Activated naive CD4-positive, alpha-beta T cell treated with anti-CD3 and anti-CD28 coated beads for 36 hours (primary cell): Measurements from ENCODE around the gene TRMO. TPM values are rescaled to one million over a fixed set of nuclear protein-coding genes. Genes with fewer than 3 reads are reported as not detected.

Source experiments
- CTCF ChIA-PET: fragments of 350-600 bp; sonication (Branson Sonifier 250); formaldehyde crosslinking; loops from one replicate; lab custom pipeline; 2021; ENCODE audit warnings: antibody characterized with exemption; lab: Charles Lee
- DNase-seq: peaks from one replicate; pipeline ENCODE4 v3.0.0-alpha.2; 2020
- H3K27ac Mint-ChIP-seq: one replicate; pipeline ENCODE4 v1.8.0; 2021; ENCODE audit warnings: mild to moderate bottlenecking, mixed read lengths
- H3K27me3 Mint-ChIP-seq: one replicate; pipeline ENCODE4 v1.8.0; 2021; ENCODE audit warnings: low read depth, mixed read lengths
- H3K36me3 Mint-ChIP-seq: one replicate; pipeline ENCODE4 v1.8.0; 2021; ENCODE audit warnings: low read depth, mixed read lengths
- H3K4me1 Mint-ChIP-seq: one replicate; pipeline ENCODE4 v1.8.0; 2021; ENCODE audit warnings: low read depth, mixed read lengths
- H3K4me3 Mint-ChIP-seq: one replicate; pipeline ENCODE4 v1.8.0; 2021; ENCODE audit warnings: mild to moderate bottlenecking, moderate library complexity, mixed read lengths
- H3K9me3 Mint-ChIP-seq: one replicate; pipeline ENCODE4 v1.8.0; 2021; ENCODE audit warnings: mixed read lengths
- intact Hi-C: fragments of 100-400 bp; cut with micrococcal nuclease; formaldehyde crosslinking; loops from one replicate; pipeline ENCODE4 v1.15.1; 2023
- total RNA-seq, 2 experiments: library from RNA; stranded (reverse); gene quantifications; one replicate each; pipeline ENCODE4 v1.2.3, GENCODE V29; 2021

TRMO gene
- total RNA-seq, 2 experiments from 2014 or later, result 10.7 to 10.8 TPM

DNA sequence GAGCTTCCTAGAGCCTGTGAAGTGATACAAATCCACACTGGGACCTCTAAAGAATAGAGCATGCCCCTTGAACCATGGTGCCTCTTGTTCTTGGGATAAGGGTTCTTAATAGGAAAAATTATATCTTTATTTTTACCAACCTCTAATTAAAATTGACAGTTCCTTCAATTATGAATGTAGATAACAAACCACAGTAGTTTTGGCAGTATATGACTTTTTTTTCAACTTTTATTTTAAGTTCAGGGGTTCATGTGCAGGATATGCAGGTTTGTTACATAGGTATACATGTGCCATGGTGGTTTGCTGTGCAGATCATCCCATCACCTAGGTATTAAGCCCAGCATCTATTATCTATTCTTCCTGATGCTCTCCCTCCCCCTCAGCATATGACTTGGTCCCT is 14.7 kb upstream of the TRMO start:
- no peaks in the 10 kb centered on the region for H3K27me3 Mint-ChIP-seq
- no peaks in the 10 kb centered on the region for H3K36me3 Mint-ChIP-seq
- DNase-seq, result no peak
- H3K27ac Mint-ChIP-seq, result no peak overlapping the region
- no peaks in the 10 kb centered on the region for H3K9me3 Mint-ChIP-seq
- H3K4me3 Mint-ChIP-seq, result no peak overlapping the region
- CTCF ChIA-PET, result interaction anchor here (1.7 to 5.5 kb wide), 2 partner anchors 14 to 18 kb away, joined by 10 to 37 read pairs; partner anchors contain the start of gene TRMO
- H3K4me1 Mint-ChIP-seq, result peaks cover 45% of the 10 kb centered on the region
- intact Hi-C loops, result no loop called here

DNA sequence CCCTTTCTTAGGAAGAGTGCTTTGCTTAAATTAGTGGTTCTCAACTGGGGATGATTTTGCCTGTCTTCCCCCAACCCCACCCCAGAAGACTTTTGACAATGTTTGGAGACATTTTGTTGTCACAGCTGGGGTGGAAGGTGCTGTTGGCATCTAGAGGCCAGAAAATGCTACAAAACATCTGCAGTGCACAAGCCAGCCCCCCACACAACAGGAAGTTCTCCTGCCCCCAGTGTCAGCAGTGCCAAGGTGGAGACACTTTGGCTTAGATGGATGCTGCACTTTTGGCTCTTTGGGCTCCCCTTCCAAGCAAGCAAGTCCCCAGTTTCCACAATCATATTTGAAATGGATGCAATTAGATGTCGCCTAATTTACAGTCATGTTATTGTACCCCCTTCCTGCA is 13.0 kb upstream of the TRMO start:
- Mint-ChIP-seq H3K36me3 (no peaks in the 10 kb centered on the region), H3K4me1 (peaks cover 59% of the 10 kb centered on the region), H3K9me3 (no peaks in the 10 kb centered on the region), H3K27ac (no peak overlapping the region), H3K27me3 (no peaks in the 10 kb centered on the region), H3K4me3 (no peak overlapping the region)
- DNase-seq, result no peak
- CTCF ChIA-PET, result interaction anchor here (1.0 to 5.5 kb wide), 5 partner anchors 12 to 149 kb away, joined by 3 to 37 read pairs (median 3); partner anchors contain the start of gene TRMO
- intact Hi-C loops, result no loop called here

DNA sequence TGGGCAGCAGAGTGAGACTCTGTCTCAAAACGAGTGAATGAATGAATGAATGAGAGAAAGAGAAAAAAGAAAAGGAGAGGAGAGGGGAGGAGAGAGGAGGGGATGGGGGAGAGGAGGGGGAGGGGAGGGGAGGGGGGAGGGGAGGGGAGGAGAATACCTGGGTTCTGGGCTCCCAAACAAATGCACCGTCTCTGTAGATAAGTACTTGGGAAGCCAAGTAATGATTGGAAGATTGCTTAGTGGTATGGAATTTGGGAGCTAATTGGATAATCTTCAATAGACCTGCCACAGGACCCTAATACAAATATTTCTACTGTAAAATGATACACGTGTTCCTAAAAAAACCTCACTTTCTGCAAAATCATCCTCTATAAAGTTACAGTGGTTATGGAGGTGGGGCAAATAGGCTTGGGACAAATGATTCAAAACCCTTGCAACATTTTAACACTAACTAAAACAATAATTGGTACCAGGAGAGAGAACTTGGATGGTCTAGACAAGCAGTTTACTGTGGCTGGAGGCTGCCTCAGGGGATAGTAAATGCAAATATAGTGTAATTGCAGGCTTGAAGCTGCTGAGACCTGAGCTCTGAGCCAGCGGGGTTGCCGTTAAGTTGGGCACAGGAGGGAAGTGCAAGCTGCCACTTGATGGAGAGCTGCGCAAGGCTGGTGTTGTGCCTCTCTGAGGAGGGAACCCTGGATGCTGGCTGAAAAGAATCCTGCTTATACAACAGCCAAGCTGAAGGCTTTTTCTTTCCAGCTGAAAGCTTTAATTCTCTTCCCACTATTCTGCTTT is 12.2 kb upstream of the TRMO start:
- CTCF ChIA-PET, result interaction anchor here (0.9 to 5.5 kb wide), 6 partner anchors 10 to 38 kb away, joined by 3 to 37 read pairs (median 4); partner anchors contain the start of gene TRMO
- H3K27me3 Mint-ChIP-seq, result no peaks in the 10 kb centered on the region
- no peaks in the 10 kb centered on the region for H3K36me3 Mint-ChIP-seq
- no peak overlapping the region for H3K27ac Mint-ChIP-seq
- peaks cover 67% of the 10 kb centered on the region for H3K4me1 Mint-ChIP-seq
- peak; percentile 19 for DNase-seq
- intact Hi-C loops, result no loop called here
- no peak overlapping the region for H3K4me3 Mint-ChIP-seq
- no peaks in the 10 kb centered on the region for H3K9me3 Mint-ChIP-seq

DNA sequence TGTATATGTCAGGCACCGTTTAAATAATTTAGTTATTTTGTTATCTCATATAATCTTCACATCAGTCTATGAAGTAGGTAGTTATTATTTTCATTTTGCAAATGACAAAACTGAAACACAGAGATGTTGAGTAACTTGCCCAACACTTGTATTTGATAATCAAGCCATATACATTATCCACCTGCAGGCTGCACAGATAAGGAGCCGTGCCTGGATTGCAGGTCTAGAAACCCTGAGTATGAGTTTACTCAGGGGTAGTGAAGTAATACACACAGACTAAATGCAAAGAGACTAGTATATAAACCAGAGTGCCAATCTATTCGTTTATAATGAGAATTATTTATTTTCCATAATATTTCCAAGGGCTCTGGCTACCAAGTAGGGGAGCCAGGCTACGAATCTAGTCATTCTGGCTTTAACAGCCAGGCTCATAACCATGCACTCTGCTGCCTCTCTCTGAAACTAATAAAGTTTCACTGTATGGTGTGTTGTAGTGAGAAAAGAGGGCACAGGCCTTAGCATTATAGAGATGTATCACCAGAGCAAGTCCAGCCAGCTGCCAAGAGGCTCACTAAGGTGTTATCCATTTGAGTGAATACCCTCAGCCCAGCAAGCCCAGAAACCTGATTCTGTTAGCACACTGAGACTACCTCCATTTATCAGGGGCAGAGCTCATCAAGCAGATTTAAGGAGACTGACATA is 11.1 kb upstream of the TRMO start:
- H3K9me3 Mint-ChIP-seq, result no peaks in the 10 kb centered on the region
- H3K27me3 Mint-ChIP-seq, result no peaks in the 10 kb centered on the region
- intact Hi-C loops, result no loop called here
- no peak for DNase-seq
- H3K36me3 Mint-ChIP-seq, result no peaks in the 10 kb centered on the region
- no peak overlapping the region for H3K4me3 Mint-ChIP-seq
- H3K27ac Mint-ChIP-seq, result no peak overlapping the region
- CTCF ChIA-PET, result interaction anchor here (0.9 to 1.0 kb wide), 2 partner anchors 9 to 12 kb away, joined by 3 to 4 read pairs; no protein-coding TSS in a partner anchor
- H3K4me1 Mint-ChIP-seq, result peaks cover 70% of the 10 kb centered on the region

DNA sequence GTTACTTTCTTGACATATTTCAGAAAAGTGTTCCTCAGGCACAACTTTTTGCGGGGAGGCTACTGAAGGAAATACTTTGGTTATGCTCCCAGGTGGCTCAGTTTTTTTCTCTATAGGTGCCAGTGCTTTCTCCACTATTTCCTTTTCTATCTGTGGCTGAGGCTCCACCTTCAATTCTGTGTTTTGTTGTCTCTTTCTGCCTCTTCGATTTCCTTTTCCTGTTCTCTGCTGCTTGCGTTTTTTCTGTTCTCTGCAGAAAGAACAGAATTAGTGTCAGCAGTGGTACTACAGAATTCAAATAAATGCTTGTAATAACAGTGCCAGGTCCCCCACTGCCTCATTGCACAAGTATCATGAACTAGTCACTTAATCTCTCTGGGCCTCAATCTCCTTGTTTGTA is 8.7 kb upstream of the TRMO start:
- Mint-ChIP-seq H3K4me1 (peaks cover 59% of the 10 kb centered on the region), H3K27ac (peak overlapping the region; percentile 88)

DNA sequence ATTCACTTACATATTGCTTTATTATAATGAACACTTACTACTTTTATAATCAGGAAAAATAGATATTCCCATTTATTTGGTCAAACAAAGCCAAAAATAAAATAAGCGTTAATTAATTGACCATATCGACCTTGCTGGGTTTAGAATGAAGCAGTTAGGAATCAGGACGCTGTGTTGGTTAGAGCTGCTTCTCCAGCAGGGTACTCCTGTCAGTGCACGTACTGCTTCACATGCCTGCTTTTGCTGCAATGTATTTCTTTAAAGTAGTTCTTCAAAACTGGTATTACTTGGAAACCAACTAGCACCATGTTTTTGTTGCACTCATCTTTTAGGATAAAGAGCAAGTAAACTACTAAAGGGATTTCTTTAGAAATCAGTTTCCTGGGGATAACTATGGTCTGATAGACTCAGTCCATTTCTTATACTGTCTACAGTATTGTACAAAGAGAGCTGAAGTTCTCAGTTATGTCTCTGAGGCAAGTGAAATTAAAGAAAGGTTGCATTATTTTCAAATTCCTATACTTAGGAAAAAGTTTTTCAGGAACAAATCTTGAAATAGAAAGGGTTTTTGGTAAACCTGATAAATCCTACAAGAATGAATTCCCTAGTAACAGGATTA is 6.8 kb upstream of the TRMO start:
- intact Hi-C loops, result no loop called here
- peak overlapping the region; percentile 73 for H3K27ac Mint-ChIP-seq

More for the DNA sequence above, 8.7 kb upstream of the TRMO start:
- no peaks in the 10 kb centered on the region for H3K9me3 Mint-ChIP-seq
- intact Hi-C loops, result loop anchor here (1.0 to 2.0 kb wide), 2 partner anchors 7 to 52 kb away; partner anchors contain the start of genes ANP32B and HEMGN
- peak overlapping the region; percentile 59 for H3K4me3 Mint-ChIP-seq
- H3K27me3 Mint-ChIP-seq, result no peaks in the 10 kb centered on the region
- CTCF ChIA-PET, result interaction anchor here (0.6 to 3.0 kb wide), 6 partner anchors 8 to 106 kb away, joined by 3 to 9 read pairs (median 5); partner anchors contain the start of gene TRMO
- no peaks in the 10 kb centered on the region for H3K36me3 Mint-ChIP-seq
- peak; percentile 21 for DNase-seq

DNA sequence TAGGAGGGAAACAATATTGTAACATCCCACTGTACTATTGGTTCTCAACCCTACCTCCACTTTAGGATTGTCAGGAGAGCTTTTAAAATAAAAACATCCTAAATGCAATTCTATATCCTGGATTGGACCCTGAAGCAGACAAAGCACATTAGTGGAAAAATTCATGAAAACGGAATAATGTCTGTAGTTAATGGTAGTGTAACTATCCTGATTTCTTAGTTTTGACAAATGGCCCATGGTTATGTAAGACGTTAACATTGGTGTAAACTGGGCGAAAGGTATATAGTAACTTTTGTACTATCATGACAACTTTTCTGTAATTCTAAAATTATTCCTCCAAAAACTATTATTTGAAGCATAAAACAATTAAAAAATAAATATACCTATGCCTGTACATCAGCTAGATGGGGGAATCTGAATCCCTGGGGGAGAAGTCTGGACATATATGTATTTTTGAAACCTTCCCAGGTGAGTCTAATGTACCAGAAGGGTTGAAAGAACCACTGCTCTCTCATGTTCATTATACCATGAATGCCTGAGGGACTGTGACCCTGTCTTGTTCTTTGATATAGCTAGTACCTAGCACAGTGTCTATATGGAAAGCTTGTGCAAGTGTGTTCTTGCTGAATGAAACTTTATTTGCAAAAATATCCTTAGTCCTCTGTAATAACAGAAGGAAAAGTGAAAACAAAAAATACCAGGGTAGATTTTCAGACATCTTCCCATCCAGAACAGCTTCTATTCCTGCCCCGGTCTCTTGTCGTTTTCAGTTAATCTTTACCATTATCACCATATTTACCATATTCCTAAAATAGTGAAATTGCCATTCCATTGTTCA is 3.4 kb upstream of the TRMO start:
- CTCF ChIA-PET, result interaction anchor here (0.6 to 1.6 kb wide), 9 partner anchors 28 to 309 kb away, joined by 3 to 7 read pairs (median 4); no protein-coding TSS in a partner anchor
- no peak for DNase-seq
- H3K27ac Mint-ChIP-seq, result no peak overlapping the region
- no peak overlapping the region for H3K4me3 Mint-ChIP-seq
- peaks cover 37% of the 10 kb centered on the region for H3K4me1 Mint-ChIP-seq
- peaks cover 5% of the 10 kb centered on the region for H3K27me3 Mint-ChIP-seq
- H3K36me3 Mint-ChIP-seq, result peaks cover 9% of the 10 kb centered on the region
- H3K9me3 Mint-ChIP-seq, result no peaks in the 10 kb centered on the region
- intact Hi-C loops, result no loop called here

More for the DNA sequence above, 6.8 kb upstream of the TRMO start:
- CTCF ChIA-PET, result interaction anchor here (0.9 to 3.0 kb wide), 7 partner anchors 13 to 116 kb away, joined by 3 to 9 read pairs (median 4); no protein-coding TSS in a partner anchor
- Mint-ChIP-seq H3K27me3 (no peaks in the 10 kb centered on the region), H3K9me3 (no peaks in the 10 kb centered on the region), H3K36me3 (no peaks in the 10 kb centered on the region), H3K4me3 (peak overlapping the region; percentile 56), H3K4me1 (peaks cover 47% of the 10 kb centered on the region)
- no peak for DNase-seq

DNA sequence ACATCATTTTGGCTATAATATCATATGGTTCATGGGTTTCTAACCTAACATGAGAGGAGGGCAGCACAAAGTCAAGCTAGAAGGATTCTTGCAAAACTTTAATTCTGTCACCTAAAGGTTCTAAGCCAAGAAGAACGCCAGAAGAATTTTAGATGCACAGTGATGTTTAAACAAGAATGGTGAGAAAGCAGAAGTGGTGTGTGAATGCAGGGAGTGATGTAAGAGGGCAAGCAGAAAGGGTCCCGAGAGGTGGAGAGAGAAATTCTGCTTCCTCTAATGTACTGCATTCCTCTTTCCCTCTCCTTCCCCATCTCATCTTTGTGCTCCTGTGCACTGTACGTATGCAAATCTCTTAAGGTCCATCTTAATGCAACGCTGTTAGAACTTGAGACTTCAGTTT is 2.1 kb upstream of the TRMO start:
- Mint-ChIP-seq H3K9me3 (no peaks in the 10 kb centered on the region), H3K4me3 (no peak overlapping the region), H3K36me3 (peaks cover 9% of the 10 kb centered on the region), H3K4me1 (peaks cover 37% of the 10 kb centered on the region), H3K27me3 (peaks cover 5% of the 10 kb centered on the region), H3K27ac (no peak overlapping the region)
- CTCF ChIA-PET, result interaction anchor here (0.7 to 8.1 kb wide), 31 partner anchors 8 to 335 kb away, joined by 3 to 114 read pairs (median 6); partner anchors contain the start of genes ANP32B, HEMGN and TBC1D2
- intact Hi-C loops, result no loop called here
- no peak for DNase-seq

DNA sequence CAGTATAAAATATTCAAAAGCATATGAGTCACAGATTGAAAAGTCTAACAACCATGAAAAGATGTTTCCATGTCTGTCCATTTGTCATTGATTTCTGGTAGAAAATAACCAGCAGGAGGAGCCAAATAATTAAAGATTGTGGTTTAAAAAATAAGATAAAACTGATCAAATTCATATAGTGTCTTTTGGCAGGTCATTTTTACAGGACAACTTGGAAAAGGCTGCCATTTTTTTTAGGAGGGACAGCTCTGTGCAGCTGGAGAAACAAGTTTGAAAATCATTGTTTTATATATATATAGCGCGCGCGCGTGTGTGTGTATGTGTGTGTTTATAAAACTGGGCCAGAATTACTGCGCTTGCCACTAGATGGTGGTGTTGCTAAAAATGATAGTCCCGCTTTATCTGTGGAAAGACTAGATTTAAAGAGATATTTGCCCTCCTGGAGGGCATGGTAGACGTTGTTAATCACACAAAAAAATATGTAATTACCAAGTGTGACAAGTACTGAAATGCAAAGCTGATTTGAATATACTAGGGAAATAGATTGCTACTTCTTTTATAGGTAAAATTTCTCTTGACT is 1.3 kb upstream of the TRMO start:
- H3K9me3 Mint-ChIP-seq, result no peaks in the 10 kb centered on the region
- H3K27ac Mint-ChIP-seq, result peak overlapping the region; percentile 97
- CTCF ChIA-PET, result interaction anchor here (0.6 to 8.1 kb wide), 41 partner anchors 8 to 877 kb away, joined by 3 to 114 read pairs (median 4); partner anchors contain the start of genes ANP32B, HEMGN, TBC1D2 and TRIM14
- intact Hi-C loops, result loop anchor here (1.0 kb wide), 12 partner anchors 15 to 340 kb away; partner anchors contain the start of genes ANP32B, HEMGN and NANS
- H3K36me3 Mint-ChIP-seq, result peaks cover 9% of the 10 kb centered on the region
- peaks cover 39% of the 10 kb centered on the region for H3K4me1 Mint-ChIP-seq
- H3K4me3 Mint-ChIP-seq, result peak overlapping the region; percentile 86
- peak; percentile 90 for DNase-seq
- H3K27me3 Mint-ChIP-seq, result peaks cover 5% of the 10 kb centered on the region

DNA sequence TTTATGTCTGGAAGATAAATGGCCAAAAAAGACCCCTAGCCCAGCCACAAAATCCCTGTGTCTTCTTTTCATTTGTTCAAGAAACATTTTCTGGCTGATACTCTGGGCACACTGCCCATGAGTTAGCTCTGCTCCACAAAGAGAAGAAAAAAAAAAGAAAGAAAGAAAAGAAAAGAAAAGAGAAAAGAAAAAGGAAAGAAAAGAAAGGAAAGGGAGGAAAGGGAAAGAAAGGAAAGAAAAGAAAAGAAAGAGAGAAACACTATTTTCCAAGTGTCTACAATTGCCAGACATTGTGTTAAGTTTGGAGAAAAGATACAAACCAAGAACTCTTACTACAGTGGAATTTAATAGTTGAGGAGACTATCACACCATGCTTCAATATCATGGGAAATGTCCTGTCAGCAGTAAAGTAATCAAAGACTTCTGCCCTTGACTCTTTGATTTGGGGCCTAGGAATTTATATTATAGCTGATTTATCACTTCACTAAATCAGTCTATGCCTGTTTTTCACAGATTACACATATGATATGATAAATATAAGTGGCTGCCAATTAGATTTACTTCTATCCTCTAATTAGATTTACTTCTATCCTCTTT is 3.0 kb downstream of the TRMO start:
- CTCF ChIA-PET, result interaction anchor here (0.7 to 8.1 kb wide), 5 partner anchors 15 to 210 kb away, joined by 3 to 114 read pairs (median 4); no protein-coding TSS in a partner anchor
- Mint-ChIP-seq H3K27ac (peak overlapping the region; percentile 97), H3K4me3 (peak overlapping the region; percentile 86), H3K9me3 (no peaks in the 10 kb centered on the region), H3K27me3 (peaks cover 5% of the 10 kb centered on the region), H3K4me1 (peaks cover 53% of the 10 kb centered on the region), H3K36me3 (peaks cover 16% of the 10 kb centered on the region)
- intact Hi-C loops, result no loop called here
- no peak for DNase-seq
